Testis (tissue), 5 donors: Measurements from ENCODE around the gene NID1. TPM values are rescaled to one million over a fixed set of nuclear protein-coding genes. Genes with fewer than 3 reads are reported as not detected.
A peak's percentile ranks its signal among the peaks of the same experiment; 100 is the strongest.

Experiments
- DNase-seq: peaks from one replicate; pipeline ENCODE4 v3.0.0-alpha.2; 2019
- H3K27ac ChIP-seq, 2 donors: fragments of 200-600 bp; sonication (generic); one replicate each; pipeline ENCODE4 v1.5.1; 2019
- H3K27me3 ChIP-seq: fragments of 200-600 bp; sonication (generic); one replicate; pipeline ENCODE4 v1.5.1; 2019
- H3K36me3 ChIP-seq: fragments of 200-600 bp; sonication (generic); one replicate; pipeline ENCODE4 v1.5.1; 2017; ENCODE audit warnings: low read depth; ENCODE audit errors: missing control alignments
- H3K4me1 ChIP-seq: fragments of 200-600 bp; sonication (generic); one replicate; pipeline ENCODE4 v1.5.1; 2019
- H3K4me3 ChIP-seq, 2 donors: fragments of 200-600 bp; sonication (generic); one replicate each; pipeline ENCODE4 v1.5.1; 2017 to 2019
- H3K9me3 ChIP-seq: fragments of 200-600 bp; sonication (generic); one replicate; pipeline ENCODE4 v1.5.1; 2017
- POLR2A ChIP-seq: fragments of 450-650 bp; IDR thresholded peaks from one replicate; pipeline ENCODE4 v1.6.1; 2017; ENCODE audit warnings: antibody characterized with exemption, mild to moderate bottlenecking, moderate library complexity
- WGBS, 2 donors: methylation state at CpG; one replicate each; pipeline ENCODE4 v1.1.5; 2018; 5-methylcytosine and 5-hydroxymethylcytosine counted together
- intact Hi-C: fragments of 100-400 bp; cut with DNase I; formaldehyde crosslinking; loops from one replicate; pipeline ENCODE4 v1.15.1; 2023; ENCODE audit warnings: low total_unique reads
- long read RNA-seq, 2 donors: transcript quantifications; one replicate each; lab custom pipeline, GENCODE V29; 2026
- polyA plus RNA-seq: library from polyadenylated mRNA; stranded (reverse); fragments of 350-450 nt; fragmentation: Illumina TruSeq; extraction: RNeasy Lipid Tissue Mini Kit (QIAGEN cat#74804); gene quantifications from one replicate; pipeline ENCODE4 v1.2.3, GENCODE V29; 2014; ENCODE audit warnings: low read depth, low replicate concordance; ENCODE audit not compliant: insufficient read depth
- total RNA-seq, 2 donors: library from RNA; depleted of rRNA; stranded (reverse); fragments of >200 nt; gene quantifications; one replicate each; pipeline ENCODE4 v1.2.3, GENCODE V29; 2016
- TF ChIP-seq, protein P1 (sequence below), 3 experiments: fragments of 450-650 bp in 2 of 3; fragments of 200-600 bp in 1 of 3; sonication (generic) in 1 of 3; IDR thresholded peaks; one replicate each; pipeline ENCODE4 v1.5.1; 2016 to 2019; ENCODE audit warnings: antibody characterized with exemption in 3 of 3, mild to moderate bottlenecking in 2 of 3, moderate library complexity in 1 of 3

NID1 gene, protein sequence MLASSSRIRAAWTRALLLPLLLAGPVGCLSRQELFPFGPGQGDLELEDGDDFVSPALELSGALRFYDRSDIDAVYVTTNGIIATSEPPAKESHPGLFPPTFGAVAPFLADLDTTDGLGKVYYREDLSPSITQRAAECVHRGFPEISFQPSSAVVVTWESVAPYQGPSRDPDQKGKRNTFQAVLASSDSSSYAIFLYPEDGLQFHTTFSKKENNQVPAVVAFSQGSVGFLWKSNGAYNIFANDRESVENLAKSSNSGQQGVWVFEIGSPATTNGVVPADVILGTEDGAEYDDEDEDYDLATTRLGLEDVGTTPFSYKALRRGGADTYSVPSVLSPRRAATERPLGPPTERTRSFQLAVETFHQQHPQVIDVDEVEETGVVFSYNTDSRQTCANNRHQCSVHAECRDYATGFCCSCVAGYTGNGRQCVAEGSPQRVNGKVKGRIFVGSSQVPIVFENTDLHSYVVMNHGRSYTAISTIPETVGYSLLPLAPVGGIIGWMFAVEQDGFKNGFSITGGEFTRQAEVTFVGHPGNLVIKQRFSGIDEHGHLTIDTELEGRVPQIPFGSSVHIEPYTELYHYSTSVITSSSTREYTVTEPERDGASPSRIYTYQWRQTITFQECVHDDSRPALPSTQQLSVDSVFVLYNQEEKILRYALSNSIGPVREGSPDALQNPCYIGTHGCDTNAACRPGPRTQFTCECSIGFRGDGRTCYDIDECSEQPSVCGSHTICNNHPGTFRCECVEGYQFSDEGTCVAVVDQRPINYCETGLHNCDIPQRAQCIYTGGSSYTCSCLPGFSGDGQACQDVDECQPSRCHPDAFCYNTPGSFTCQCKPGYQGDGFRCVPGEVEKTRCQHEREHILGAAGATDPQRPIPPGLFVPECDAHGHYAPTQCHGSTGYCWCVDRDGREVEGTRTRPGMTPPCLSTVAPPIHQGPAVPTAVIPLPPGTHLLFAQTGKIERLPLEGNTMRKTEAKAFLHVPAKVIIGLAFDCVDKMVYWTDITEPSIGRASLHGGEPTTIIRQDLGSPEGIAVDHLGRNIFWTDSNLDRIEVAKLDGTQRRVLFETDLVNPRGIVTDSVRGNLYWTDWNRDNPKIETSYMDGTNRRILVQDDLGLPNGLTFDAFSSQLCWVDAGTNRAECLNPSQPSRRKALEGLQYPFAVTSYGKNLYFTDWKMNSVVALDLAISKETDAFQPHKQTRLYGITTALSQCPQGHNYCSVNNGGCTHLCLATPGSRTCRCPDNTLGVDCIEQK
- total RNA-seq, result 10 to 100 TPM; 18.8 to 36.1 TPM
- polyA plus RNA-seq, result 21.0 TPM
- long read RNA-seq, donor 1, full-length matches to known transcripts, result 12 of 73 reads
- long read RNA-seq, donor 1, partial matches to known transcripts, result 61 of 73 reads
- long read RNA-seq, donor 1, other reads (novel, unspliced or antisense), result 0 of 73 reads
- long read RNA-seq, donor 2, full-length matches to known transcripts, result 7 of 41 reads
- long read RNA-seq, donor 2, partial matches to known transcripts, result 34 of 41 reads
- long read RNA-seq, donor 2, other reads (novel, unspliced or antisense), result 0 of 41 reads

GRCh38 chr1:236064674-236065508 is at the start of gene NID1:
TSS of gene NID1 (minus strand) at chr1:236065090. CDS start at chr1:236065079, 11 bp downstream.
- Histone ChIP-seq H3K27ac (peak within 1 kb of the TSS; percentile 85 to 95), H3K9me3 (no peaks in the 10 kb centered on the region), H3K27me3 (no peaks in the 10 kb centered on the region), H3K4me1 (peaks cover 5% of the 10 kb centered on the region), H3K4me3 (peak within 1 kb of the TSS; percentile 77 to 80), H3K36me3 (no peaks in the 10 kb centered on the region)
- intact Hi-C loops, result no loop called here
- peak; percentile 78 for DNase-seq
- 0 to 1% methylated on average over 3 to 53 of the region's 100 CpGs for WGBS, 2 donors
- peak; percentile 64 for TF ChIP-seq POLR2A
- TF ChIP-seq, protein P1, sequence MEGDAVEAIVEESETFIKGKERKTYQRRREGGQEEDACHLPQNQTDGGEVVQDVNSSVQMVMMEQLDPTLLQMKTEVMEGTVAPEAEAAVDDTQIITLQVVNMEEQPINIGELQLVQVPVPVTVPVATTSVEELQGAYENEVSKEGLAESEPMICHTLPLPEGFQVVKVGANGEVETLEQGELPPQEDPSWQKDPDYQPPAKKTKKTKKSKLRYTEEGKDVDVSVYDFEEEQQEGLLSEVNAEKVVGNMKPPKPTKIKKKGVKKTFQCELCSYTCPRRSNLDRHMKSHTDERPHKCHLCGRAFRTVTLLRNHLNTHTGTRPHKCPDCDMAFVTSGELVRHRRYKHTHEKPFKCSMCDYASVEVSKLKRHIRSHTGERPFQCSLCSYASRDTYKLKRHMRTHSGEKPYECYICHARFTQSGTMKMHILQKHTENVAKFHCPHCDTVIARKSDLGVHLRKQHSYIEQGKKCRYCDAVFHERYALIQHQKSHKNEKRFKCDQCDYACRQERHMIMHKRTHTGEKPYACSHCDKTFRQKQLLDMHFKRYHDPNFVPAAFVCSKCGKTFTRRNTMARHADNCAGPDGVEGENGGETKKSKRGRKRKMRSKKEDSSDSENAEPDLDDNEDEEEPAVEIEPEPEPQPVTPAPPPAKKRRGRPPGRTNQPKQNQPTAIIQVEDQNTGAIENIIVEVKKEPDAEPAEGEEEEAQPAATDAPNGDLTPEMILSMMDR (IDR thresholded peaks at IDR 0.05), result peak; percentile 11 to 29 (median 14)

- Histone ChIP-seq H3K4me3 (no peak overlapping the region), H3K36me3 (no peaks in the 10 kb centered on the region), H3K9me3 (no peaks in the 10 kb centered on the region), H3K4me1 (no peaks in the 10 kb centered on the region), H3K27ac (no peak overlapping the region), H3K27me3 (no peaks in the 10 kb centered on the region)
- no peak for DNase-seq
- 92 to 97% methylated on average over 5 of the region's 5 CpGs for WGBS, 2 donors
- no peak for TF ChIP-seq POLR2A
- TF ChIP-seq, protein P1 (IDR thresholded peaks at IDR 0.05), result no peak
- intact Hi-C loops, result no loop called here
Measured at GRCh38 chr1:236114076-236114747, 49.3 kb upstream of the NID1 start.

- no peaks in the 10 kb centered on the region for H3K9me3 ChIP-seq
- TF ChIP-seq, protein P1 (IDR thresholded peaks at IDR 0.05), result no peak
- no peak for TF ChIP-seq POLR2A
- no peak for DNase-seq
- H3K36me3 ChIP-seq, result no peaks in the 10 kb centered on the region
- 86 to 89% methylated on average over 15 of the region's 15 CpGs for WGBS, 2 donors
- intact Hi-C loops, result no loop called here
- H3K27me3 ChIP-seq, result no peaks in the 10 kb centered on the region
- no peak overlapping the region for H3K27ac ChIP-seq
- no peak overlapping the region for H3K4me3 ChIP-seq
- no peaks in the 10 kb centered on the region for H3K4me1 ChIP-seq
Measured at GRCh38 chr1:236113324-236114032, 48.6 kb upstream of the NID1 start.
